ENCODE measurements around the gene NDUFAF8. TPM values are rescaled to one million over a fixed set of nuclear protein-coding genes. Genes with fewer than 3 reads are reported as not detected.

The NDUFAF8 gene
- total RNA-seq, 1 experiment from 2014 or later, result 60.1 TPM

GRCh38 chr17:81287741-81288430 lies 48.8 kb downstream of the NDUFAF8 start:
- Histone ChIP-seq H3K23me2 (ENCODE audit: insufficient read length, low read depth, low read length, poor library complexity, severe bottlenecking) (no peaks in the 10 kb centered on the region), H2BK120ac (ENCODE audit: low read depth, low read length, poor library complexity, severe bottlenecking) (no peak overlapping the region), H3K18ac (ENCODE audit: insufficient read length, low read depth, low read length) (no peak overlapping the region), H4K20me1 (ENCODE audit: control insufficient read depth, insufficient read depth, insufficient read length) (no peaks in the 10 kb centered on the region), H3K79me2 (ENCODE audit: insufficient read depth, low read length) (peaks cover 3% of the 10 kb centered on the region; the same call in 1 of the 2 replicates), H3K23ac (ENCODE audit: insufficient read length, low read depth, low read length) (no peak overlapping the region), H4K8ac (replicated peaks; ENCODE audit: insufficient read length, low read depth, low read length) (no peak overlapping the region), H3K27me3 (ENCODE audit: insufficient read depth, low read length) (no peaks in the 10 kb centered on the region), H2BK15ac (ENCODE audit: low read depth, low read length) (no peak overlapping the region), H4K91ac (ENCODE audit: insufficient read length, low read depth, low read length) (no peak overlapping the region), H2BK5ac (ENCODE audit: insufficient read length, low read length) (no peak overlapping the region), H4K5ac (ENCODE audit: insufficient read length, low read depth, low read length) (no peak overlapping the region), H3T11ph (ENCODE audit: low read length) (no peak overlapping the region), H3K79me1 (ENCODE audit: insufficient read depth, low read depth, low read length, poor library complexity, severe bottlenecking) (peaks cover 3% of the 10 kb centered on the region), H3K14ac (ENCODE audit: insufficient read depth, low read length) (no peak overlapping the region), H2BK12ac (ENCODE audit: insufficient read length, low read depth, low read length) (no peak overlapping the region), H2AFZ (ENCODE audit: low read length) (no peak overlapping the region), H3K27ac (ENCODE audit: insufficient read length, low read depth, low read length) (no peak overlapping the region), H3K9me3 (ENCODE audit: control insufficient read depth, low read depth, low read length) (no peaks in the 10 kb centered on the region), H2BK20ac (ENCODE audit: low read depth, low read length, poor library complexity, severe bottlenecking) (no peak overlapping the region), H3K4ac (ENCODE audit: low read depth, low read length) (no peak overlapping the region), H3K4me1 (ENCODE audit: insufficient read depth, low read length) (no peaks in the 10 kb centered on the region), H3K56ac (ENCODE audit: insufficient read length, low read depth, low read length) (no peak overlapping the region), H3K4me2 (ENCODE audit: insufficient read depth, insufficient read length, low read length) (no peak overlapping the region), H2AK5ac (ENCODE audit: insufficient read length, low read length) (no peak overlapping the region), H3K9ac (ENCODE audit: extremely low read depth, insufficient read length, low read length) (no peak overlapping the region)
- Mint-ChIP-seq H3K9me3 (no peaks in the 10 kb centered on the region), H3K4me1 (peaks cover 2 to 7% of the 10 kb centered on the region in 2 experiments; a peak in 3 of 4 replicates), H3K36me3 (ENCODE audit: insufficient read depth in 1 of 3, low read depth in 3 of 3) (peaks cover 5 to 32% (median 5%) of the 10 kb centered on the region in 3 experiments; a peak in 6 of 7 replicates), H3K27me3 (ENCODE audit: low read depth) (no peaks in the 10 kb centered on the region), H3K4me3 (no peak overlapping the region), H3K27ac (no peak overlapping the region)
- WGBS (ENCODE audit: extremely low coverage, insufficient read length, low lambda C conversion rate), result no CpG with 5 or more reads among the region's 16 CpGs
- no peak for DNase-seq
- no peak for TF ChIP-seq CTCF (conservative IDR thresholded peaks at IDR 0.05)
